CD14-positive monocyte (primary cell): ENCODE results near the gene TBXAS1. TPM values are rescaled to one million over a fixed set of nuclear protein-coding genes. Genes with fewer than 3 reads are reported as not detected.

Source experiments
- DNase-seq, 3 donors: peaks; one replicate each; pipeline ENCODE4 v3.0.0-alpha.2; 2011 to 2022
- H2AFZ ChIP-seq: 2 replicates; pipeline ENCODE4 v1.6.0; 2012; ENCODE audit warnings: mild to moderate bottlenecking, low read depth, low read length, inconsistent platforms; ENCODE audit not compliant: insufficient read depth, poor library complexity, severe bottlenecking
- H3K27ac ChIP-seq, 2 donors: 1 replicate in 1 of 2; 2 replicates in 1 of 2; pipeline ENCODE4 v1.5.1; 2012 to 2013; ENCODE audit warnings: low read length in 2 of 2, control low read depth in 1 of 2, inconsistent platforms in 1 of 2, low read depth in 1 of 2, mild to moderate bottlenecking in 1 of 2
- H3K27me3 ChIP-seq, 2 donors: one replicate each; pipeline versions ENCODE4 v1.6.0 to v1.6.1; 2011 to 2013; ENCODE audit warnings: low read length in 2 of 2; ENCODE audit not compliant: control insufficient read depth in 2 of 2, insufficient read depth in 2 of 2
- H3K36me3 ChIP-seq, 2 donors: replicated peaks in 1 of 2; 1 replicate in 1 of 2; 2 replicates in 1 of 2; pipeline versions ENCODE4 v1.5.1 to v1.6.1; 2012 to 2013; ENCODE audit warnings: low read length in 2 of 2, control low read depth in 1 of 2, inconsistent platforms in 1 of 2, mild to moderate bottlenecking in 1 of 2; ENCODE audit not compliant: insufficient read depth in 2 of 2, control insufficient read depth in 1 of 2
- H3K4me1 ChIP-seq, 2 donors: 1 replicate in 1 of 2; 2 replicates in 1 of 2; pipeline versions ENCODE4 v1.5.1 to v1.6.1; 2012 to 2013; ENCODE audit warnings: low read length in 2 of 2, control low read depth in 1 of 2, inconsistent platforms in 1 of 2, mild to moderate bottlenecking in 1 of 2, moderate library complexity in 1 of 2; ENCODE audit not compliant: insufficient read depth in 2 of 2, control insufficient read depth in 1 of 2
- H3K4me2 ChIP-seq: replicated peaks from 2 replicates; pipeline ENCODE3; 2012; ENCODE audit warnings: low read length, moderate library complexity, mild to moderate bottlenecking; ENCODE audit not compliant: poor library complexity, severe bottlenecking; ENCODE audit errors: extremely low read depth
- H3K4me3 ChIP-seq, 3 experiments: fragments of 200-600 bp in 1 of 3; sonication (generic) in 1 of 3; replicated peaks in 1 of 3; 1 replicate in 2 of 3; 2 replicates in 1 of 3; pipeline ENCODE4 v1.5.1; 2011 to 2013; ENCODE audit warnings: low read length in 3 of 3, mild to moderate bottlenecking in 3 of 3, control low read depth in 2 of 3, low read depth in 2 of 3, inconsistent platforms in 1 of 3, moderate library complexity in 1 of 3
- H3K79me2 ChIP-seq: 2 replicates; pipeline ENCODE4 v1.6.0; 2012; ENCODE audit warnings: mild to moderate bottlenecking, control low read depth, inconsistent platforms, low read length, moderate library complexity; ENCODE audit not compliant: insufficient read depth
- H3K9ac ChIP-seq: 2 replicates; pipeline ENCODE4 v1.6.0; 2017; ENCODE audit warnings: low read length, mild to moderate bottlenecking; ENCODE audit not compliant: insufficient read depth, poor library complexity, severe bottlenecking
- H3K9me3 ChIP-seq, 2 donors: replicated peaks in 1 of 2; 1 replicate in 1 of 2; 2 replicates in 1 of 2; pipeline versions ENCODE4 v1.5.1 to v1.6.1; 2012 to 2013; ENCODE audit warnings: low read length in 2 of 2, control low read depth in 1 of 2; ENCODE audit not compliant: control insufficient read depth in 1 of 2, insufficient read depth in 1 of 2
- H4K20me1 ChIP-seq: 2 replicates; pipeline ENCODE4 v1.6.0; 2012; ENCODE audit warnings: mild to moderate bottlenecking, low read length, control low read depth, moderate library complexity; ENCODE audit not compliant: insufficient read depth
- H3K27ac Mint-ChIP-seq, 7 donors: one replicate each; pipeline ENCODE4 v1.8.0; 2020; ENCODE audit warnings: mild to moderate bottlenecking in 7 of 7, mixed read lengths in 7 of 7, moderate library complexity in 6 of 7, inconsistent platforms in 2 of 7
- H3K27me3 Mint-ChIP-seq, 3 donors: one replicate each; pipeline ENCODE4 v1.8.0; 2021 to 2022; ENCODE audit warnings: low read depth in 3 of 3, mild to moderate bottlenecking in 3 of 3, mixed read lengths in 3 of 3, moderate library complexity in 3 of 3, inconsistent platforms in 1 of 3
- H3K36me3 Mint-ChIP-seq, 2 donors: one replicate each; pipeline ENCODE4 v1.8.0; 2020; ENCODE audit warnings: mixed read lengths in 2 of 2, inconsistent platforms in 1 of 2, mild to moderate bottlenecking in 1 of 2
- H3K4me1 Mint-ChIP-seq: one replicate; pipeline ENCODE4 v1.8.0; 2020; ENCODE audit warnings: mild to moderate bottlenecking, mixed read lengths
- H3K4me3 Mint-ChIP-seq, 2 donors: one replicate each; pipeline ENCODE4 v1.8.0; 2020; ENCODE audit warnings: mild to moderate bottlenecking in 2 of 2, mixed read lengths in 2 of 2, moderate library complexity in 1 of 2
- H3K9me3 Mint-ChIP-seq, 7 donors: one replicate each; pipeline ENCODE4 v1.8.0; 2020 to 2022; ENCODE audit warnings: mixed read lengths in 7 of 7, mild to moderate bottlenecking in 6 of 7, moderate library complexity in 6 of 7, inconsistent platforms in 2 of 7
- WGBS: methylation state at CpG from one replicate; pipeline ENCODE4 v1.1.5; 2013; ENCODE audit warnings: missing lambda C conversion rate; ENCODE audit not compliant: insufficient coverage; 5-methylcytosine and 5-hydroxymethylcytosine counted together
- intact Hi-C, 2 donors: fragments of 100-400 bp; cut with micrococcal nuclease; formaldehyde crosslinking; loops; one replicate each; pipeline versions ENCODE4 v1.15.0 to v1.15.1; 2023
- polyA plus RNA-seq, 3 donors: library from polyadenylated mRNA; depleted of rRNA in 1 of 3; unstranded in 2 of 3; stranded (reverse) in 1 of 3; fragments of 300-500 nt in 2 of 3; fragments of >200 nt in 1 of 3; fragmentation: Illumina TruSeq in 2 of 3; gene quantifications; 1 replicate in 2 of 3; 2 replicates in 1 of 3; pipeline ENCODE4 v1.2.3, GENCODE V29; 2012 to 2021
- TF ChIP-seq, protein P1 (sequence below): fragments of 200-600 bp; IDR thresholded peaks from one replicate; pipeline ENCODE4 v1.8.0; 2022; ENCODE audit warnings: antibody characterized with exemption, mild to moderate bottlenecking

The TBXAS1 gene
- polyA plus RNA-seq, 3 donors: 289 to 335 (median 298) TPM

GRCh38 chr7:139942636-139943035, 113.6 kb downstream of the TBXAS1 start:
- Histone ChIP-seq H2AFZ (no peak overlapping the region), H3K9me3 (peaks cover 0 to 12% of the 10 kb centered on the region in 2 donors), H3K36me3 (peaks cover 53 to 92% of the 10 kb centered on the region in 2 donors), H3K79me2 (no peaks in the 10 kb centered on the region), H3K4me3 (no peak overlapping the region), H4K20me1 (peaks cover 97% of the 10 kb centered on the region), H3K4me2 (no peak overlapping the region), H3K27ac (no peak overlapping the region), H3K4me1 (peaks cover 17% of the 10 kb centered on the region in 2 donors), H3K27me3 (no peaks in the 10 kb centered on the region), H3K9ac (no peak overlapping the region)
- H3K9me3 Mint-ChIP-seq: peaks cover 13 to 20% (median 15%) of the 10 kb centered on the region in 7 donors
- H3K4me3 Mint-ChIP-seq: no peak overlapping the region
- H3K27me3 Mint-ChIP-seq: peaks cover 0 to 1% (median 0%) of the 10 kb centered on the region in 3 donors
- H3K27ac Mint-ChIP-seq: no peak overlapping the region
- intact Hi-C loops: no loop called here
- no peak for DNase-seq
- TF ChIP-seq, protein P1, sequence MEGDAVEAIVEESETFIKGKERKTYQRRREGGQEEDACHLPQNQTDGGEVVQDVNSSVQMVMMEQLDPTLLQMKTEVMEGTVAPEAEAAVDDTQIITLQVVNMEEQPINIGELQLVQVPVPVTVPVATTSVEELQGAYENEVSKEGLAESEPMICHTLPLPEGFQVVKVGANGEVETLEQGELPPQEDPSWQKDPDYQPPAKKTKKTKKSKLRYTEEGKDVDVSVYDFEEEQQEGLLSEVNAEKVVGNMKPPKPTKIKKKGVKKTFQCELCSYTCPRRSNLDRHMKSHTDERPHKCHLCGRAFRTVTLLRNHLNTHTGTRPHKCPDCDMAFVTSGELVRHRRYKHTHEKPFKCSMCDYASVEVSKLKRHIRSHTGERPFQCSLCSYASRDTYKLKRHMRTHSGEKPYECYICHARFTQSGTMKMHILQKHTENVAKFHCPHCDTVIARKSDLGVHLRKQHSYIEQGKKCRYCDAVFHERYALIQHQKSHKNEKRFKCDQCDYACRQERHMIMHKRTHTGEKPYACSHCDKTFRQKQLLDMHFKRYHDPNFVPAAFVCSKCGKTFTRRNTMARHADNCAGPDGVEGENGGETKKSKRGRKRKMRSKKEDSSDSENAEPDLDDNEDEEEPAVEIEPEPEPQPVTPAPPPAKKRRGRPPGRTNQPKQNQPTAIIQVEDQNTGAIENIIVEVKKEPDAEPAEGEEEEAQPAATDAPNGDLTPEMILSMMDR: no peak
- peaks cover 87 to 93% of the 10 kb centered on the region in 2 donors for H3K36me3 Mint-ChIP-seq
- peaks cover 33% of the 10 kb centered on the region for H3K4me1 Mint-ChIP-seq
- WGBS: 100% methylated on average over 1 of the region's 6 CpGs

GRCh38 chr7:139943401-139943800, 114.3 kb downstream of the TBXAS1 start:
- H4K20me1 ChIP-seq: peaks cover 97% of the 10 kb centered on the region
- Mint-ChIP-seq H3K4me1 (peaks cover 25% of the 10 kb centered on the region), H3K27ac (peak overlapping the region in 1 of 7 donors; percentile 68), H3K9me3 (peaks cover 14 to 20% (median 19%) of the 10 kb centered on the region in 7 donors), H3K27me3 (peaks cover 0 to 1% (median 0%) of the 10 kb centered on the region in 3 donors), H3K36me3 (peaks cover 86 to 91% of the 10 kb centered on the region in 2 donors), H3K4me3 (no peak overlapping the region)
- H3K36me3 ChIP-seq: peaks cover 52 to 87% of the 10 kb centered on the region in 2 donors
- no peak for DNase-seq
- no peaks in the 10 kb centered on the region for H3K27me3 ChIP-seq
- 100% methylated on average over 2 of the region's 4 CpGs for WGBS
- H3K79me2 ChIP-seq: no peaks in the 10 kb centered on the region
- H3K27ac ChIP-seq: no peak overlapping the region
- H2AFZ ChIP-seq: no peak overlapping the region
- intact Hi-C loops: no loop called here
- H3K4me3 ChIP-seq: no peak overlapping the region
- H3K4me1 ChIP-seq: peaks cover 9% of the 10 kb centered on the region in 2 donors
- peaks cover 0 to 12% of the 10 kb centered on the region in 2 donors for H3K9me3 ChIP-seq
- TF ChIP-seq, protein P1: no peak
- no peak overlapping the region for H3K9ac ChIP-seq
- H3K4me2 ChIP-seq: no peak overlapping the region
